ENCODE results near the gene CARD18. TPM values are rescaled to one million over a fixed set of nuclear protein-coding genes. Genes with fewer than 3 reads are reported as not detected.

CARD18 gene
- total and polyA plus RNA-seq, 2 of the 13 experiments (the other 11 are each of a cell fraction or from before 2014, with no cell fraction given) = not detected

DNA sequence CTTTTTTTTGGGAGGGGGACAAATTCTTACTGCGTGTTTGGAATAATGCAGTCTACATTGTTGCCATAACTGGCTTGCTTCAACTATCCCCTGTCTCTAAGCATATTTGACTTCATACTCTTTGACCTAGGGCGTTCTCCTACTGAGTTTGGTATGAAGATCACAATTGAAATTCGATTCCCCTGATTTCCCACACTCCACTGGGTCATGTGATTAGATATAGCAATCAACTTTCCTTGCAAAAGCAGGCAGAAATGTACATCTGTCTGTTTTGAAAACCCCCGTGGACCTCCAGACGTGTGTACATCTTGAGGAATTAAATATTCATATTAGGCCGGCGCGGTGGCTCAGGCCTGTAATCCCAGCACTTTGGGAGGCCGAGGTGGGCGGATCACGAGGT lies 13.8 kb upstream of the CARD18 start:
- no TSS peak for BruUV-seq (replicated peaks)
- Histone ChIP-seq H4K20me1 (ENCODE audit: insufficient read depth, low read length) (no peaks in the 10 kb centered on the region), H3K27ac (ENCODE audit: extremely low read length, insufficient read depth, low read length) (no peak overlapping the region), H3K9me3 (ENCODE audit: low read length) (no peaks in the 10 kb centered on the region), H3K27me3 (ENCODE audit: control insufficient read depth in 1 of 2, insufficient read depth in 2 of 2, low read length in 2 of 2) (no peaks in the 10 kb centered on the region; a peak in 1 of 5 replicates), H3K4me2 (ENCODE audit: low read depth, low read length) (no peak overlapping the region), H3K4me1 (ENCODE audit: insufficient read depth, low read length) (peaks cover 6% of the 10 kb centered on the region; the same call in 1 of the 2 replicates), H3K4me3 (replicated peaks in 1 of 3; ENCODE audit: insufficient read depth in 1 of 3, low read depth in 2 of 3, low read length in 3 of 3) (no peak overlapping the region), H3K79me2 (ENCODE audit: insufficient read depth, low read length) (no peaks in the 10 kb centered on the region), H3K36me3 (replicated peaks in 1 of 2; ENCODE audit: control insufficient read depth in 1 of 2, insufficient read depth in 2 of 2, low read length in 2 of 2) (no peaks in the 10 kb centered on the region), H2AFZ (ENCODE audit: low read length) (no peak overlapping the region), H3K9ac (ENCODE audit: insufficient read depth, low read depth, low read length) (no peak overlapping the region)
- DNase-seq (ENCODE audit: low spot score) = no peak
- in situ Hi-C loops (cut with HindIII; ENCODE audit: extremely low pct_ligation_motif_present, low pct_unique_long_range_greater_than_20kb) = no loop called here
- ChIA-PET POLR2A (no interaction called here), CTCF (ENCODE audit: low intra/inter-chr PET ratio, low total read pairs) (no interaction called here)
- no peak for FAIRE-seq
- intact Hi-C loops (cut with micrococcal nuclease; ENCODE audit: unreplicated experiment) = no loop called here
- 56% methylated on average over 11 of the region's 11 CpGs for WGBS (ENCODE audit: low lambda C conversion rate)
- TF ChIP-seq ZNF207 (IDR thresholded peaks at IDR 0.05; ENCODE audit: borderline replicate concordance) (no peak), ZNF709 (CRISPR knock-in tag; IDR thresholded peaks at IDR 0.05) (no peak), SIX1 (CRISPR knock-in tag; IDR thresholded peaks at IDR 0.05; ENCODE audit: borderline replicate concordance) (no peak), ZFP36 (IDR thresholded peaks at IDR 0.05; ENCODE audit: borderline replicate concordance, low read depth, low read length, partially characterized antibody) (no peak), KMT2B (CRISPR knock-in tag; IDR thresholded peaks at IDR 0.05) (no peak), CREM (IDR thresholded peaks at IDR 0.05) (no peak), CREM (CRISPR knock-in tag; IDR thresholded peaks at IDR 0.05) (no peak), ZNF619 (CRISPR knock-in tag; IDR thresholded peaks at IDR 0.05) (no peak), SALL1 (CRISPR knock-in tag; IDR thresholded peaks at IDR 0.05) (no peak), ZNF367 (CRISPR knock-in tag; IDR thresholded peaks at IDR 0.05; ENCODE audit: borderline replicate concordance) (no peak), NFIB (CRISPR knock-in tag; IDR thresholded peaks at IDR 0.05; ENCODE audit: borderline replicate concordance) (no peak), BRD4 (CRISPR knock-in tag; IDR thresholded peaks at IDR 0.05) (no peak), NR2F1 (CRISPR knock-in tag; IDR thresholded peaks at IDR 0.05) (no peak)
- TF ChIP-seq, protein P1, sequence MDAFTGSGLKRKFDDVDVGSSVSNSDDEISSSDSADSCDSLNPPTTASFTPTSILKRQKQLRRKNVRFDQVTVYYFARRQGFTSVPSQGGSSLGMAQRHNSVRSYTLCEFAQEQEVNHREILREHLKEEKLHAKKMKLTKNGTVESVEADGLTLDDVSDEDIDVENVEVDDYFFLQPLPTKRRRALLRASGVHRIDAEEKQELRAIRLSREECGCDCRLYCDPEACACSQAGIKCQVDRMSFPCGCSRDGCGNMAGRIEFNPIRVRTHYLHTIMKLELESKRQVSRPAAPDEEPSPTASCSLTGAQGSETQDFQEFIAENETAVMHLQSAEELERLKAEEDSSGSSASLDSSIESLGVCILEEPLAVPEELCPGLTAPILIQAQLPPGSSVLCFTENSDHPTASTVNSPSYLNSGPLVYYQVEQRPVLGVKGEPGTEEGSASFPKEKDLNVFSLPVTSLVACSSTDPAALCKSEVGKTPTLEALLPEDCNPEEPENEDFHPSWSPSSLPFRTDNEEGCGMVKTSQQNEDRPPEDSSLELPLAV (CRISPR knock-in tag; conservative IDR thresholded peaks at IDR 0.05; ENCODE audit: low read depth) = no peak
- TF ChIP-seq, protein P2, sequence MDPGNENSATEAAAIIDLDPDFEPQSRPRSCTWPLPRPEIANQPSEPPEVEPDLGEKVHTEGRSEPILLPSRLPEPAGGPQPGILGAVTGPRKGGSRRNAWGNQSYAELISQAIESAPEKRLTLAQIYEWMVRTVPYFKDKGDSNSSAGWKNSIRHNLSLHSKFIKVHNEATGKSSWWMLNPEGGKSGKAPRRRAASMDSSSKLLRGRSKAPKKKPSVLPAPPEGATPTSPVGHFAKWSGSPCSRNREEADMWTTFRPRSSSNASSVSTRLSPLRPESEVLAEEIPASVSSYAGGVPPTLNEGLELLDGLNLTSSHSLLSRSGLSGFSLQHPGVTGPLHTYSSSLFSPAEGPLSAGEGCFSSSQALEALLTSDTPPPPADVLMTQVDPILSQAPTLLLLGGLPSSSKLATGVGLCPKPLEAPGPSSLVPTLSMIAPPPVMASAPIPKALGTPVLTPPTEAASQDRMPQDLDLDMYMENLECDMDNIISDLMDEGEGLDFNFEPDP (CRISPR knock-in tag; conservative IDR thresholded peaks at IDR 0.05) = no peak
- TF ChIP-seq, protein P3, sequence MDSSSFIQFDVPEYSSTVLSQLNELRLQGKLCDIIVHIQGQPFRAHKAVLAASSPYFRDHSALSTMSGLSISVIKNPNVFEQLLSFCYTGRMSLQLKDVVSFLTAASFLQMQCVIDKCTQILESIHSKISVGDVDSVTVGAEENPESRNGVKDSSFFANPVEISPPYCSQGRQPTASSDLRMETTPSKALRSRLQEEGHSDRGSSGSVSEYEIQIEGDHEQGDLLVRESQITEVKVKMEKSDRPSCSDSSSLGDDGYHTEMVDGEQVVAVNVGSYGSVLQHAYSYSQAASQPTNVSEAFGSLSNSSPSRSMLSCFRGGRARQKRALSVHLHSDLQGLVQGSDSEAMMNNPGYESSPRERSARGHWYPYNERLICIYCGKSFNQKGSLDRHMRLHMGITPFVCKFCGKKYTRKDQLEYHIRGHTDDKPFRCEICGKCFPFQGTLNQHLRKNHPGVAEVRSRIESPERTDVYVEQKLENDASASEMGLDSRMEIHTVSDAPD (CRISPR knock-in tag; IDR thresholded peaks at IDR 0.05) = no peak
- TF ChIP-seq, protein P4, sequence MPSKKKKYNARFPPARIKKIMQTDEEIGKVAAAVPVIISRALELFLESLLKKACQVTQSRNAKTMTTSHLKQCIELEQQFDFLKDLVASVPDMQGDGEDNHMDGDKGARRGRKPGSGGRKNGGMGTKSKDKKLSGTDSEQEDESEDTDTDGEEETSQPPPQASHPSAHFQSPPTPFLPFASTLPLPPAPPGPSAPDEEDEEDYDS (CRISPR knock-in tag; IDR thresholded peaks at IDR 0.05) = no peak
- ATAC-seq = no peak

Data from HepG2 (cell line).